OCI-LY7 (cell line): ENCODE results near the gene RDH8. TPM values are rescaled to one million over a fixed set of nuclear protein-coding genes. Genes with fewer than 3 reads are reported as not detected.

ENCODE experiments used
- BruUV-seq: library from RNA; stranded (reverse); fragments of 400-500 nt; replicated peaks from 2 replicates; lab custom pipeline; 2021; lab: Mats Ljungman, UMichigan
- CTCF ChIA-PET: fragments of 300-600 bp; sonication (Branson Sonifier 250); formaldehyde crosslinking; loops from one replicate; lab custom pipeline; 2022; ENCODE audit warnings: antibody characterized with exemption; ENCODE audit not compliant: unreplicated experiment; lab: Charles Lee
- POLR2A ChIA-PET: fragments of 300-600 bp; sonication (Branson Sonifier 250); formaldehyde crosslinking; loops from one replicate; lab custom pipeline; 2022; ENCODE audit warnings: antibody characterized with exemption; lab: Charles Lee
- DNase-seq: peaks from one replicate; pipeline ENCODE4 v3.0.0-alpha.2; 2015; ENCODE audit warnings: low spot score
- H2AFZ ChIP-seq: fragments of 200-600 bp; sonication (generic), shearing (Covaris generic); 2 replicates; pipeline ENCODE4 v1.6.1; 2014; ENCODE audit warnings: mild to moderate bottlenecking, antibody characterized with exemption, low read length, moderate library complexity
- H3K27ac ChIP-seq: fragments of 200-600 bp; sonication (generic); 2 replicates; pipeline ENCODE4 v1.5.1; 2014; ENCODE audit warnings: mixed run types, low read depth, mild to moderate bottlenecking, moderate library complexity, low read length, inconsistent platforms; ENCODE audit not compliant: poor library complexity, severe bottlenecking
- H3K36me3 ChIP-seq: fragments of 200-600 bp; sonication (generic); 2 replicates; pipeline ENCODE4 v1.6.1; 2014; ENCODE audit warnings: mild to moderate bottlenecking, antibody characterized with exemption, low read length, moderate library complexity, mixed read lengths; ENCODE audit not compliant: insufficient read depth
- H3K4me1 ChIP-seq: fragments of 200-600 bp; sonication (generic); 2 replicates; pipeline ENCODE4 v1.5.1; 2014; ENCODE audit warnings: mild to moderate bottlenecking, low read length; ENCODE audit not compliant: insufficient read depth, poor library complexity, severe bottlenecking
- H3K4me2 ChIP-seq: fragments of 200-600 bp; sonication (generic); 2 replicates; pipeline ENCODE4 v1.6.1; 2014; ENCODE audit warnings: mild to moderate bottlenecking, low read length
- H3K4me3 ChIP-seq: fragments of 200-600 bp; sonication (generic); 2 replicates; pipeline ENCODE4 v1.5.1; 2014; ENCODE audit warnings: mild to moderate bottlenecking, low read depth, low read length; ENCODE audit not compliant: poor library complexity, severe bottlenecking
- H3K79me2 ChIP-seq: fragments of 200-600 bp; sonication (generic); 2 replicates; pipeline ENCODE4 v1.6.1; 2016; ENCODE audit warnings: low read depth, mild to moderate bottlenecking, low read length, moderate library complexity, mixed read lengths; ENCODE audit not compliant: insufficient read depth
- H3K9me2 ChIP-seq: fragments of 200-600 bp; sonication (generic); 2 replicates; pipeline ENCODE4 v1.6.1; 2016; ENCODE audit warnings: mild to moderate bottlenecking, low read length, mixed read lengths; ENCODE audit not compliant: insufficient read depth
- H3K9me3 ChIP-seq: fragments of 200-600 bp; sonication (generic); 2 replicates; pipeline ENCODE4 v1.6.1; 2014; ENCODE audit warnings: mild to moderate bottlenecking, mixed run types, low read length, mixed read lengths
- H4K20me1 ChIP-seq: fragments of 200-600 bp; sonication (generic); 2 replicates; pipeline ENCODE4 v1.6.1; 2014; ENCODE audit warnings: mild to moderate bottlenecking, antibody characterized with exemption, low read length, moderate library complexity, mixed read lengths; ENCODE audit not compliant: insufficient read depth
- CTCF ChIP-seq: fragments of 200-600 bp; sonication (generic); conservative IDR thresholded peaks from 2 replicates; pipeline ENCODE4 v1.5.1; 2014; ENCODE audit warnings: mild to moderate bottlenecking, antibody characterized with exemption, low read length, moderate library complexity, mixed read lengths
- EZH2phosphoT487 ChIP-seq: fragments of 200-600 bp; sonication (generic); IDR thresholded peaks from 2 replicates; pipeline ENCODE4 v1.6.1; 2018; ENCODE audit warnings: low read depth, borderline replicate concordance, mild to moderate bottlenecking, mixed run types, antibody characterized with exemption, low read length, moderate library complexity, mixed read lengths
- intact Hi-C: fragments of 100-400 bp; cut with micrococcal nuclease; formaldehyde crosslinking; loops from one replicate; pipeline ENCODE4 v1.10.0; 2022; ENCODE audit not compliant: unreplicated experiment
- total RNA-seq, 2 experiments: library from RNA; depleted of rRNA in 1 of 2; stranded (reverse); fragments of >200 nt in 1 of 2; shearing (Covaris generic) in 1 of 2; gene quantifications; 2 replicates each; pipeline ENCODE4 v1.2.3, GENCODE V29; 2014 to 2022

Gene RDH8
- total RNA-seq, 2 experiments from 2014 or later: not detected

- no peak for TF ChIP-seq CTCF
- no peak for TF ChIP-seq EZH2phosphoT487
- no peaks in the 10 kb centered on the region for H3K79me2 ChIP-seq
- CTCF ChIA-PET: no interaction called here
These were observed 5.0 kb downstream of the RDH8 start for GRCh38 chr19:10018263-10018662.

GRCh38 chr19:10018786-10019185 is 5.5 kb downstream of the RDH8 start:
- Histone ChIP-seq H2AFZ (no peak overlapping the region), H4K20me1 (no peaks in the 10 kb centered on the region), H3K36me3 (no peaks in the 10 kb centered on the region), H3K4me1 (no peaks in the 10 kb centered on the region), H3K9me2 (no peaks in the 10 kb centered on the region), H3K4me2 (no peak overlapping the region), H3K79me2 (no peaks in the 10 kb centered on the region), H3K4me3 (no peak overlapping the region), H3K9me3 (no peaks in the 10 kb centered on the region), H3K27ac (no peak overlapping the region)
- CTCF ChIA-PET: no interaction called here
- intact Hi-C loops: no loop called here
- BruUV-seq: no TSS peak
- DNase-seq: no peak
- TF ChIP-seq CTCF (no peak), EZH2phosphoT487 (no peak)
- POLR2A ChIA-PET: no interaction called here

More at GRCh38 chr19:10018263-10018662, 5.0 kb downstream of the RDH8 start:
- Histone ChIP-seq H4K20me1 (no peaks in the 10 kb centered on the region), H3K36me3 (no peaks in the 10 kb centered on the region), H3K4me3 (no peak overlapping the region), H3K27ac (no peak overlapping the region), H3K4me2 (no peak overlapping the region), H3K9me3 (no peaks in the 10 kb centered on the region), H2AFZ (no peak overlapping the region), H3K4me1 (no peaks in the 10 kb centered on the region), H3K9me2 (no peaks in the 10 kb centered on the region)
- DNase-seq: no peak
- BruUV-seq: no TSS peak
- intact Hi-C loops: no loop called here
- POLR2A ChIA-PET: no interaction called here

GRCh38 chr19:10019246-10019645 is 6.0 kb downstream of the RDH8 start:
- H3K4me3 ChIP-seq: no peak overlapping the region
- no peak overlapping the region for H2AFZ ChIP-seq
- H4K20me1 ChIP-seq: no peaks in the 10 kb centered on the region
- no peaks in the 10 kb centered on the region for H3K9me2 ChIP-seq
- BruUV-seq: no TSS peak
- no peak for DNase-seq
- no peaks in the 10 kb centered on the region for H3K36me3 ChIP-seq
- H3K4me2 ChIP-seq: no peak overlapping the region
- CTCF ChIA-PET: no interaction called here
- TF ChIP-seq CTCF (no peak), EZH2phosphoT487 (no peak)
- POLR2A ChIA-PET: no interaction called here
- no peaks in the 10 kb centered on the region for H3K79me2 ChIP-seq
- H3K4me1 ChIP-seq: no peaks in the 10 kb centered on the region
- no peaks in the 10 kb centered on the region for H3K9me3 ChIP-seq
- intact Hi-C loops: no loop called here
- H3K27ac ChIP-seq: no peak overlapping the region
